GM23248 (cell line): ENCODE data around the gene CRTC3. TPM values are rescaled to one million over a fixed set of nuclear protein-coding genes. Genes with fewer than 3 reads are reported as not detected.

Source experiments
- DNase-seq: peaks from one replicate; pipeline ENCODE4 v3.0.0-alpha.2; 2015
- H2AFZ ChIP-seq: fragments of 200-600 bp; sonication (generic); 2 replicates; pipeline ENCODE4 v1.6.1; 2016; ENCODE audit warnings: antibody characterized with exemption
- H3F3A ChIP-seq: fragments of 200-600 bp; sonication (generic); 2 replicates; pipeline ENCODE4 v1.6.1; 2016; ENCODE audit warnings: mild to moderate bottlenecking, antibody characterized with exemption, mixed run types; ENCODE audit not compliant: insufficient read depth
- H3K27ac ChIP-seq: fragments of 200-600 bp; sonication (generic); 2 replicates; pipeline ENCODE4 v1.5.1; 2016; ENCODE audit warnings: mild to moderate bottlenecking
- H3K27me3 ChIP-seq: fragments of 200-600 bp; sonication (generic); replicated peaks from 2 replicates; pipeline ENCODE4 v1.6.1; 2016; ENCODE audit warnings: mild to moderate bottlenecking; ENCODE audit not compliant: insufficient read depth
- H3K36me3 ChIP-seq: fragments of 200-600 bp; sonication (generic); 2 replicates; pipeline ENCODE4 v1.6.1; 2016; ENCODE audit warnings: low read depth, mild to moderate bottlenecking
- H3K4me1 ChIP-seq: fragments of 200-600 bp; sonication (generic); 2 replicates; pipeline ENCODE4 v1.6.1; 2016; ENCODE audit warnings: mild to moderate bottlenecking; ENCODE audit not compliant: insufficient read depth
- H3K4me2 ChIP-seq: fragments of 200-600 bp; sonication (generic); one replicate; pipeline ENCODE4 v1.6.1; 2016; ENCODE audit warnings: mild to moderate bottlenecking; ENCODE audit not compliant: unreplicated experiment
- H3K4me3 ChIP-seq: fragments of 200-600 bp; sonication (generic); 2 replicates; pipeline ENCODE4 v1.5.1; 2016; ENCODE audit warnings: mild to moderate bottlenecking
- H3K79me2 ChIP-seq: fragments of 200-600 bp; sonication (generic); 2 replicates; pipeline ENCODE4 v1.6.1; 2016; ENCODE audit warnings: mild to moderate bottlenecking; ENCODE audit not compliant: insufficient read depth
- H3K9ac ChIP-seq: fragments of 200-600 bp; sonication (generic); 2 replicates; pipeline ENCODE4 v1.6.1; 2016; ENCODE audit warnings: mild to moderate bottlenecking
- H3K9me2 ChIP-seq: fragments of 200-600 bp; sonication (generic); 2 replicates; pipeline ENCODE4 v1.6.1; 2016; ENCODE audit warnings: mixed run types, mild to moderate bottlenecking, moderate library complexity; ENCODE audit not compliant: insufficient read depth
- H3K9me3 ChIP-seq: fragments of 200-600 bp; sonication (generic); one replicate; pipeline ENCODE4 v1.6.1; 2017; ENCODE audit warnings: low read depth
- H4K20me1 ChIP-seq: fragments of 200-600 bp; sonication (generic); 2 replicates; pipeline ENCODE4 v1.6.0; 2016; ENCODE audit not compliant: insufficient read depth
- EZH2 ChIP-seq: fragments of 200-600 bp; sonication (generic); IDR thresholded peaks from 2 replicates; pipeline ENCODE4 v1.6.1; 2018; ENCODE audit warnings: antibody characterized with exemption, mild to moderate bottlenecking; ENCODE audit not compliant: insufficient read depth, poor library complexity, severe bottlenecking
- EZH2phosphoT487 ChIP-seq: fragments of 200-600 bp; sonication (generic); IDR thresholded peaks from 2 replicates; pipeline ENCODE4 v1.6.1; 2018; ENCODE audit warnings: antibody characterized with exemption, moderate library complexity, mild to moderate bottlenecking, low read depth; ENCODE audit not compliant: insufficient read depth
- WGBS, 2 experiments: methylation state at CpG; one replicate each; pipeline ENCODE4 v1.1.6; 2015 to 2017; ENCODE audit warnings: low lambda C conversion rate in 2 of 2, low coverage in 1 of 2; ENCODE audit errors: missing lambda C conversion rate in 2 of 2; 5-methylcytosine and 5-hydroxymethylcytosine counted together
- in situ Hi-C: fragments of 300-500 bp; cut with MboI; formaldehyde crosslinking; loops from 2 replicates; pipeline ENCODE4 v1.15.0; 2020
- polyA plus RNA-seq: library from polyadenylated mRNA; unstranded; fragments of >200 nt; fragmentation: Nextera tagmentation; extraction: Ambion mirVana; gene quantifications from 2 replicates; pipeline ENCODE4 v1.2.1, GENCODE V29; 2016
- total RNA-seq: library from RNA; depleted of rRNA; stranded (reverse); fragments of >200 nt; shearing (Covaris generic); gene quantifications from 2 replicates; pipeline ENCODE4 v1.2.3, GENCODE V29; 2014

The CRTC3 gene
- total and polyA plus RNA-seq, 2 experiments from 2014 or later, result 18.1 to 18.6 TPM

GRCh38 chr15:90664650-90665287 is 135.0 kb downstream of the CRTC3 start:
- H3K9me3 ChIP-seq, result no peaks in the 10 kb centered on the region
- peak overlapping the region; percentile 83 for H3K4me3 ChIP-seq
- in situ Hi-C loops, result no loop called here
- peak; percentile 75 for DNase-seq
- H3K9me2 ChIP-seq, result no peaks in the 10 kb centered on the region
- H4K20me1 ChIP-seq, result no peaks in the 10 kb centered on the region
- H2AFZ ChIP-seq, result peak overlapping the region; percentile 96
- H3K27me3 ChIP-seq, result no peaks in the 10 kb centered on the region
- H3K4me2 ChIP-seq, result peak overlapping the region; percentile 89
- no peaks in the 10 kb centered on the region for H3K36me3 ChIP-seq
- peak overlapping the region; percentile 90 for H3K9ac ChIP-seq
- no peak for TF ChIP-seq EZH2phosphoT487
- 26 to 29% methylated on average over 23 of the region's 28 CpGs for WGBS, 2 experiments
- H3K27ac ChIP-seq, result peak overlapping the region; percentile 55
- H3K79me2 ChIP-seq, result peaks cover 10% of the 10 kb centered on the region; the same call in 1 of the 2 replicates
- H3F3A ChIP-seq, result peaks cover 29% of the 10 kb centered on the region
- H3K4me1 ChIP-seq, result peaks cover 34% of the 10 kb centered on the region

DNA sequence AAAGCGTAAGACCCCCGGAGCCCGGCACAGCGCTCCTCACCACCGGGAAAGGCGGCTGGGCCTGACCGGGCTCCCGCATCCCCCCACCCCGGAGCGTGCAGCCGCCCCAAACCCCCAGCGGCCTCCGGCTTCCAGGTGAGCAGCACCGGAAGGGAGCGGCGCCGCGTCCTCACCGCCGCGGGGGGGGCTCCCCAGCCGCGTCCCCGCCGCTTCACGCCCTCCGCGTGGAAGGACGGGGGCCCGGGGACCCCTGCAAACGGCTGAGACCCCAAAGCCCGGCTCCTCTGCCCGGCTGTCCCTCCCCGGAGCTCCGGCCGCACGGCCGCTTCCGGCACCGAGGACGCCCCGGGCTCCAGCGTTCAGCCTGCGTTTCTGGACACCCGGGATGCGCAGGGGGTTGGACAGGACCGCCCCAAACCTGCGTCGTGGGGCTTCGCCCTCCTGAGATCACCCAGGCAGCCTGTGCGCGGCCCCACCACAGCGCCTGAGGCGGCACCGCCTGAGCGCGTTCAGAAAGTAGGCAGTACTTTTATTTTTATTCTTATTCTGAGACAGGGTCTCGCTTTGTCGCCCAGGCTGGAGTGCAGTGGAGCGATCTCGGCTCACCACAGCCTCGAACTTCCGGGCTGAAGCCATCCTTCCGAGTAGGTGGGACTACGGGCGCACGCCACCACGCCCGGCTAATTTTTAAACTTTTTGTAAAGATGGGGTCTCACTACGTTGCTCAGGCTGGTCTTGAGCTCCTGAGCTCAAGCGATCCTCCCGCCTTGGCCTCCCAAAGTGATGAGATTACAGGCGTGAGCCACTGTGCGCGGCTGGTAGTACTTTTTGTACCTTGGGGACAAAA is 135.8 kb downstream of the CRTC3 start:
- H3K9me2 ChIP-seq, result no peaks in the 10 kb centered on the region
- H3K4me1 ChIP-seq, result peaks cover 27% of the 10 kb centered on the region
- no peak for TF ChIP-seq EZH2phosphoT487
- TF ChIP-seq EZH2, result no peak
- peak overlapping the region; percentile 89 for H3K4me2 ChIP-seq
- H3K36me3 ChIP-seq, result no peaks in the 10 kb centered on the region
- peak overlapping the region; percentile 55 for H3K27ac ChIP-seq
- no peaks in the 10 kb centered on the region for H4K20me1 ChIP-seq
- peaks cover 22% of the 10 kb centered on the region for H3F3A ChIP-seq
- no peaks in the 10 kb centered on the region for H3K27me3 ChIP-seq
- H3K9me3 ChIP-seq, result no peaks in the 10 kb centered on the region
- 3 to 5% methylated on average over 48 to 55 of the region's 75 CpGs for WGBS, 2 experiments
- peak overlapping the region; percentile 90 for H3K9ac ChIP-seq
- H3K4me3 ChIP-seq, result peak overlapping the region; percentile 83
- peak overlapping the region; percentile 96 for H2AFZ ChIP-seq
- in situ Hi-C loops, result no loop called here
- peak; percentile 87 for DNase-seq
- peaks cover 10% of the 10 kb centered on the region; the same call in 1 of the 2 replicates for H3K79me2 ChIP-seq

DNA sequence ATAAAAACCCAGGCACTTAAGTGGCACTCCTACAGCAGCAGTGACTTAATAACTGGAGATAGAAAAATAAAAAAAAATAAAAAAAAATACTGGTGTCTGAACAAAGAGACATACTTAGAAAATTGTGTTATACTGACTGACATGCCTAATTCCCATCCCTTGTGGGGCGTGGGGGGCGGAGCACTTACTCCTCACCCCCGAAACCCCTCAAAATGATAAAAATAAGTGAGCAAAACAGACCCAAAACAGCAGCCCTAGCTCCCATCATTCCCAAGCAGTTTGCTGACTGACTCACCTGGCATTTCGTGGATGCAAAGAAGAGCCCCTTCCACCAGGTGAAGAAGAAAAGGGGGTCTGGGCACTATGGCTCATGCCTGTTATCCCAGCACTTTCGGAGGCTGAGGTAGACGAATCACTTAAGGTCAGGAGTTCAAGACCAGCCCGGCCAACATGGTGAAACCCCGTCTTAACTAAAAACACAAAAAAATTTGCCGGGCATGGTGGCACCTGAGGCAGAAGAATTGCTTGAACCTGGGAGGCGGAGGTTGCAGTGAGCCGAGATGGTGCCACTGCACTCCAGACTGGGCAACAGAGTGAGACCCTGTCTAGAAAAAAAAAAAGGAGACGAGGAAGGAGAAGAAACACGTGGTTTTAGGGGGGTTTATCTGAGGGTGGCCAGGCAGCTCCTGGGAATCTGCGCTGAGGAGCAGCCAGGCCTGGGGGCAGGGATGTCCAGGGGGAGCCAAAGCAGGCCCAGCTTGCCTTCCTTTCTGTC is 136.6 kb downstream of the CRTC3 start:
- 84 to 89% methylated on average over 14 of the region's 14 CpGs for whole genome bisulfite sequencing, 2 experiments
- Histone ChIP-seq H2AFZ (peak overlapping the region; percentile 96), H3K79me2 (peaks cover 10% of the 10 kb centered on the region; the same call in 1 of the 2 replicates), H3K27ac (peak overlapping the region; percentile 55), H3K4me3 (peak overlapping the region; percentile 83), H3K4me2 (peak overlapping the region; percentile 89), H3K9ac (peak overlapping the region; percentile 90), H3K27me3 (no peaks in the 10 kb centered on the region), H3F3A (peaks cover 16% of the 10 kb centered on the region), H4K20me1 (no peaks in the 10 kb centered on the region), H3K4me1 (peaks cover 21% of the 10 kb centered on the region), H3K9me2 (no peaks in the 10 kb centered on the region), H3K36me3 (no peaks in the 10 kb centered on the region), H3K9me3 (no peaks in the 10 kb centered on the region)
- no peak for TF ChIP-seq EZH2
- TF ChIP-seq EZH2phosphoT487, result no peak
- no peak for DNase-seq
- in situ Hi-C loops, result no loop called here
